Osteocyte (in vitro differentiated cells): ENCODE measurements around the gene THRB. TPM values are rescaled to one million over a fixed set of nuclear protein-coding genes. Genes with fewer than 3 reads are reported as not detected.

Experiments
- DNase-seq: peaks from one replicate; pipeline ENCODE4 v3.0.0; 2021; ENCODE audit warnings: mixed read lengths; ENCODE audit not compliant: unreplicated experiment; ENCODE audit errors: extremely low spot score
- H3K27ac Mint-ChIP-seq: one replicate; pipeline ENCODE4 v1.8.0; 2021; ENCODE audit warnings: mild to moderate bottlenecking, mixed read lengths; ENCODE audit not compliant: unreplicated experiment
- H3K27me3 Mint-ChIP-seq: one replicate; pipeline ENCODE4 v1.8.0; 2021; ENCODE audit warnings: mixed read lengths; ENCODE audit not compliant: unreplicated experiment
- H3K36me3 Mint-ChIP-seq: one replicate; pipeline ENCODE4 v1.8.0; 2021; ENCODE audit warnings: mixed read lengths; ENCODE audit not compliant: unreplicated experiment
- H3K4me1 Mint-ChIP-seq: one replicate; pipeline ENCODE4 v1.8.0; 2021; ENCODE audit warnings: mixed read lengths; ENCODE audit not compliant: unreplicated experiment
- H3K4me3 Mint-ChIP-seq: one replicate; pipeline ENCODE4 v1.8.0; 2021; ENCODE audit warnings: mild to moderate bottlenecking, moderate library complexity, mixed read lengths; ENCODE audit not compliant: unreplicated experiment
- H3K9me3 Mint-ChIP-seq: one replicate; pipeline ENCODE4 v1.8.0; 2021; ENCODE audit warnings: mixed read lengths; ENCODE audit not compliant: unreplicated experiment
- total RNA-seq: library from RNA; stranded (reverse); gene quantifications from 2 replicates; pipeline ENCODE4 v1.2.1, GENCODE V29; 2021
- TF ChIP-seq, protein P1 (sequence below): fragments of 200-600 bp; sonication (generic); IDR thresholded peaks from 2 replicates; pipeline ENCODE4 v1.5.0; 2021; ENCODE audit warnings: antibody characterized with exemption, mild to moderate bottlenecking, moderate library complexity

THRB gene
- total RNA-seq, 1 donor from 2014 or later: 4.6 TPM

DNA sequence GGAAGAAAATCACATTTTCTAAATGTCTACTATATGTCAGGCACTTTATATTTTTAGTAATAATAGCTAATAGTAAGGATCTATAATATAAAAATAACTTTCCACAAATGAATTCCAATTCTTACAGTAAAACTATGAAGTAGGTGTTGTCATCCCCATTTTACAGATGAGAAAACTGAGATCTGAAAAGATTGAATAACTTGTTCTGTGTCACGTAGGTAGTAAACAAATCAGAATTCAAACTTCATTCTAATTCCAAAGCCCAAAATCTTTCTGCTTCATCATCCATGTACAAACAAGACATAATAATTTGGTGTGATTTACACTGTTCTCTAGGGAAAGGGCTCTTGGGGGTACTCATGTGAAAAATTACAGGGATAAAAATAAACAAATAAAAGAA lies 130.3 kb downstream of the THRB start:
- H3K4me1 Mint-ChIP-seq: peaks cover 47% of the 10 kb centered on the region
- no peaks in the 10 kb centered on the region for H3K27me3 Mint-ChIP-seq
- TF ChIP-seq, protein P1, sequence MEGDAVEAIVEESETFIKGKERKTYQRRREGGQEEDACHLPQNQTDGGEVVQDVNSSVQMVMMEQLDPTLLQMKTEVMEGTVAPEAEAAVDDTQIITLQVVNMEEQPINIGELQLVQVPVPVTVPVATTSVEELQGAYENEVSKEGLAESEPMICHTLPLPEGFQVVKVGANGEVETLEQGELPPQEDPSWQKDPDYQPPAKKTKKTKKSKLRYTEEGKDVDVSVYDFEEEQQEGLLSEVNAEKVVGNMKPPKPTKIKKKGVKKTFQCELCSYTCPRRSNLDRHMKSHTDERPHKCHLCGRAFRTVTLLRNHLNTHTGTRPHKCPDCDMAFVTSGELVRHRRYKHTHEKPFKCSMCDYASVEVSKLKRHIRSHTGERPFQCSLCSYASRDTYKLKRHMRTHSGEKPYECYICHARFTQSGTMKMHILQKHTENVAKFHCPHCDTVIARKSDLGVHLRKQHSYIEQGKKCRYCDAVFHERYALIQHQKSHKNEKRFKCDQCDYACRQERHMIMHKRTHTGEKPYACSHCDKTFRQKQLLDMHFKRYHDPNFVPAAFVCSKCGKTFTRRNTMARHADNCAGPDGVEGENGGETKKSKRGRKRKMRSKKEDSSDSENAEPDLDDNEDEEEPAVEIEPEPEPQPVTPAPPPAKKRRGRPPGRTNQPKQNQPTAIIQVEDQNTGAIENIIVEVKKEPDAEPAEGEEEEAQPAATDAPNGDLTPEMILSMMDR: no peak
- no peak overlapping the region for H3K4me3 Mint-ChIP-seq
- H3K9me3 Mint-ChIP-seq: no peaks in the 10 kb centered on the region
- no peaks in the 10 kb centered on the region for H3K36me3 Mint-ChIP-seq
- no peak for DNase-seq
- peak overlapping the region; percentile 61 for H3K27ac Mint-ChIP-seq

DNA sequence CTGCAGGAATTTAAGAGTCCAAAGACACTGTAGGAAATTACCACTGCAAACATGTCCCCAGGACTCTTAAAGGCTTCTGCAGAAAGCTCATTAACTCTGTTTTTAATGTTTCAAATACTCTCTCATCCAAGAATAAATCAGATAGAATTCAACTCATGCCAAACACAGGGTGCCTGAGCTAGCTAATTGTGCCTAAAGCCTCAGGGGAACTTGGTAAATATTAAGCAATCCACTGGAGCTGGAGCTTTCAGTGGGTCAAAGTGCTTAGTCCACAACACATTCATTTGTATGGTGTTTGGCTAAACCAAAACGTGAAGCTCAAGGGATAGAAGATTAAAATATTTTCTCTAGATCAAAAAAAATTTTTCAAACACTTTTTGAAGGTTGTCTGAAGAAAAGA lies 131.4 kb downstream of the THRB start:
- Mint-ChIP-seq H3K27me3 (no peaks in the 10 kb centered on the region), H3K4me1 (peaks cover 53% of the 10 kb centered on the region), H3K36me3 (no peaks in the 10 kb centered on the region), H3K9me3 (no peaks in the 10 kb centered on the region), H3K4me3 (no peak overlapping the region), H3K27ac (no peak overlapping the region)
- no peak for DNase-seq
- TF ChIP-seq, protein P1: no peak

DNA sequence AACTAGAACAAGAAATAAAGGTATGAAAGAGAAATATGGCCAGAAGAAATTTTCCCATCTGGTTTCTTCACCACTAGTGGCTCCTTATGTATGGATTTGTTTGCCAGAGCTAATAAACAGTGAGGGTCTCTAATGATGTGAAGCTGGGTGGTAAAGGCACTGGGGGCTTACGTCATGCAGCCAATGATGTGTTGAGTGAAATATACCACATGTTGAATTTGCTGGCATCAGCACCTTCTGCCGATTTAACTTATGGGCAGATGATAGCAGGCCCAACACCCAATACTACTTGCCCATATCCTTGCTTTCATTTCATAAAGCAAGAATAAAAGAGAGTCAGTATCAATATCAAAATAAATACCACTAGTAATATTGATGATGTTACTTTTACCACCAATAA lies 133.0 kb downstream of the THRB start:
- no peak for DNase-seq
- Mint-ChIP-seq H3K4me3 (no peak overlapping the region), H3K4me1 (peaks cover 48% of the 10 kb centered on the region), H3K27me3 (no peaks in the 10 kb centered on the region), H3K27ac (no peak overlapping the region), H3K36me3 (no peaks in the 10 kb centered on the region), H3K9me3 (no peaks in the 10 kb centered on the region)
- TF ChIP-seq, protein P1: no peak

DNA sequence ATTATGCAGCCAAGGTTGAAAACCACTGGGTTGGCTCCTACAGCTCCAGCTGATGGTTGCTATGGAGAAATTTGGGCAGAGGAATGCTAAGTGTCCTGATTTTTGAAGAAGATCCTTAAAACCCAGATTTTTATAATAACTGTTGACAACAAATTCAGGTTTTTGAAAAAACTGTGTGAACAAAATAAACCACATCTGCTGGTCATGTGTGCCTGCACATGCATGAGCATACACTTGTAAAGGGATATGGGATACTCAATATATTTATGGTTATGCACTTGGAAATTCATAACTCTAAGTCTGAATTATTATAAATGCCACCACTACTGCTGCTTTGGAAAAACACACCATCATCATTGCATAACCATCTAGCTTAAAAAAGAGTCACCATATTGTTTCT lies 133.7 kb downstream of the THRB start:
- Mint-ChIP-seq H3K4me3 (no peak overlapping the region), H3K4me1 (peaks cover 48% of the 10 kb centered on the region), H3K27ac (no peak overlapping the region), H3K36me3 (no peaks in the 10 kb centered on the region), H3K27me3 (no peaks in the 10 kb centered on the region), H3K9me3 (no peaks in the 10 kb centered on the region)
- TF ChIP-seq, protein P1: no peak
- no peak for DNase-seq

DNA sequence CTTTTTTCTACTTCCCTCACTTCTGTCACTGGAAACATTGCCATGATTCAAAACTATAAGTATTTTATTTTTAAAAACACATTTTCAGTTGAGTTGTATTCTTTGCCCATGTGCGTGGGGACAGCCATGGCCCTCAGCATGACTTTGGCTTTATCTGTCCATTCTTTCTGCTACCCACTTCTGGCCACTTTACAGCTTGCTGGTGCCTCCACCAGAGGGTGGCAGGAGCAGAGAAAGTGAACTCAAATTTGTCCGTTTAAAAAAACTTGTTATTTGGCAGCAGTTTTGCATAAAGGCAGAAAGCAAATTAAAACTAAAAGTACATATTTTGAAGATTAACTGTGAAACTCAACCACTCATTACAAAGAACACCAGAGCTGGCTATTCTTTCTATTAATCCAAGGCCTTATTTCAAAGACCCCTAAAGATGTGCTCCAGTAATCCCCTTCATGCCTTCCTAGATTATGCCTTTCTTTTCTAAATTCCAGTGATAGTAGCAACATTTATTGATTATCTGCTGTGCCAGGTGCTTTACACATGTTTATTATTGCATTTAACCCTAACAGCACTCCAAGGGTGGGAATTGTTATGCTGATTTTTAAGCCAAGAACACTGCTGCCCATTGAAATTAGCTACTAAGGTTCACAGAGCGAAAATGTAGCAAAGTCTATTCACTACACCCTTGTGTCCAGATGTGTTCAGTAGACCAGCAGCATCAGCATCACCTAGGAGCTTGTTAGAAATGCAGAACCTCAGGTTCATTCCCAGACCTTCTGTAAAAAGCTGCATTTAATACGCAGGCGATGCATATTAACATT lies 134.8 kb downstream of the THRB start:
- no peak overlapping the region for H3K4me3 Mint-ChIP-seq
- H3K27me3 Mint-ChIP-seq: no peaks in the 10 kb centered on the region
- DNase-seq: no peak
- H3K27ac Mint-ChIP-seq: no peak overlapping the region
- peaks cover under 1% of the 10 kb centered on the region for H3K9me3 Mint-ChIP-seq
- TF ChIP-seq, protein P1: peak; percentile 37
- no peaks in the 10 kb centered on the region for H3K36me3 Mint-ChIP-seq
- peaks cover 38% of the 10 kb centered on the region for H3K4me1 Mint-ChIP-seq
